Kidney (tissue), 14 donors: Measurements from ENCODE around the gene JPH3. TPM values are rescaled to one million over a fixed set of nuclear protein-coding genes. Genes with fewer than 3 reads are reported as not detected.
"Not testable (repeated sequence)": the region's sequence is repeated elsewhere in the genome, so short reads cannot be mapped to it uniquely, and the experiment has no call there.

Source experiments
- DNase-seq, 5 donors: peaks; one replicate each; pipeline ENCODE4 v3.0.0-alpha.2; 2013 to 2020
- FAIRE-seq: peaks from 2 replicates; lab custom pipeline; 2012; peaks lifted over from hg19 to GRCh38; lab: Jason Lieb, UNC
- H3K27ac ChIP-seq, 2 donors: one replicate each; pipeline ENCODE4 v1.7.0; 2013; ENCODE audit warnings: low read depth in 2 of 2, low read length in 2 of 2, inconsistent platforms in 1 of 2
- H3K27me3 ChIP-seq: one replicate; pipeline ENCODE4 v1.7.1; 2013; ENCODE audit warnings: low read length, inconsistent platforms; ENCODE audit not compliant: control insufficient read depth, insufficient read depth
- H3K36me3 ChIP-seq, 3 donors: one replicate each; pipeline versions ENCODE4 v1.7.0 to v1.7.1; 2013; ENCODE audit warnings: low read length in 3 of 3, control low read depth in 1 of 3, inconsistent platforms in 1 of 3; ENCODE audit not compliant: insufficient read depth in 3 of 3, control insufficient read depth in 2 of 3
- H3K4me1 ChIP-seq, 3 donors: one replicate each; pipeline versions ENCODE4 v1.7.0 to v1.7.1; 2013; ENCODE audit warnings: low read length in 3 of 3, inconsistent platforms in 1 of 3, low read depth in 1 of 3; ENCODE audit not compliant: control insufficient read depth in 2 of 3, insufficient read depth in 2 of 3
- H3K4me3 ChIP-seq, 3 donors: one replicate each; pipeline versions ENCODE4 v1.7.0 to v1.8.1; 2013; ENCODE audit warnings: low read length in 3 of 3, control low read depth in 1 of 3, inconsistent platforms in 1 of 3
- H3K9ac ChIP-seq, 3 donors: one replicate each; pipeline versions ENCODE4 v1.7.0 to v1.7.1; 2013; ENCODE audit warnings: low read length in 3 of 3, control low read depth in 1 of 3, inconsistent platforms in 1 of 3
- H3K9me3 ChIP-seq, 3 donors: one replicate each; pipeline versions ENCODE4 v1.7.0 to v1.7.1; 2013; ENCODE audit warnings: low read length in 3 of 3, control low read depth in 1 of 3, inconsistent platforms in 1 of 3; ENCODE audit not compliant: control insufficient read depth in 2 of 3, insufficient read depth in 1 of 3
- CTCF ChIP-seq: IDR thresholded peaks from 3 replicates; pipeline ENCODE4 v1.5.1; 2012; ENCODE audit warnings: mild to moderate bottlenecking, moderate library complexity, borderline replicate concordance; ENCODE audit not compliant: insufficient read depth; ENCODE audit errors: extremely low read depth
- intact Hi-C: fragments of 100-400 bp; cut with DNase I; formaldehyde crosslinking; loops from one replicate; pipeline ENCODE4 v1.11.1; 2022
- polyA plus RNA-seq: library from polyadenylated mRNA; stranded (reverse); fragments of 350-450 nt; fragmentation: Illumina TruSeq; extraction: RNeasy Lipid Tissue Mini Kit (QIAGEN cat#74804); gene quantifications from one replicate; pipeline ENCODE4 v1.2.3, GENCODE V29; 2014; ENCODE audit warnings: low read depth, low replicate concordance; ENCODE audit not compliant: insufficient read depth
- total RNA-seq: library from RNA; stranded (reverse); fragmentation: NEBNext Ultra II Directional; extraction: Animal tissue kit (Norgen Biotek cat#: 25700); gene quantifications from one replicate; pipeline ENCODE4 v1.2.1, GENCODE V29; 2021
- donor health status: control.
- donor health status: control.
- donor health status: control.
- donor health status: control.
- donor health status: control.
- donor health status: DM: yes; HTN: yes; CAD: no.
- donor health status: Normal renal cell carcinoma (clear cell type).

Gene JPH3
- total and polyA plus RNA-seq, 2 donors from 2014 or later: 0.69 TPM; not detected in 1

GRCh38 chr16:87725596-87726235, 123.4 kb downstream of the JPH3 start:
- no peak for FAIRE-seq
- intact Hi-C loops: no loop called here
- no peak for TF ChIP-seq CTCF

GRCh38 chr16:87726577-87726976, 124.3 kb downstream of the JPH3 start:
- not testable (repeated sequence) for H3K9me3 ChIP-seq, FAIRE-seq
- H3K36me3 ChIP-seq: peaks cover 2 to 14% (median 12%) of the 10 kb centered on the region in 3 donors

More at GRCh38 chr16:87725596-87726235, 123.4 kb downstream of the JPH3 start:
- Histone ChIP-seq H3K36me3 (peaks cover 0 to 14% (median 12%) of the 10 kb centered on the region in 3 donors), H3K9me3 (no peaks in the 10 kb centered on the region), H3K27me3 (no peaks in the 10 kb centered on the region), H3K27ac (no peak overlapping the region), H3K4me1 (peaks cover 0 to 3% (median 0%) of the 10 kb centered on the region in 3 donors), H3K4me3 (no peak overlapping the region), H3K9ac (no peak overlapping the region)
- peak in 3 of 5 donors; percentile 47 to 68 (median 60) for DNase-seq

GRCh38 chr16:87727346-87727745, 125.0 kb downstream of the JPH3 start:
- DNase-seq (no peak), FAIRE-seq (no peak)
- Histone ChIP-seq H3K9ac (no peak overlapping the region), H3K36me3 (peaks cover 2 to 12% (median 11%) of the 10 kb centered on the region in 3 donors), H3K27me3 (no peaks in the 10 kb centered on the region), H3K27ac (no peak overlapping the region), H3K9me3 (no peaks in the 10 kb centered on the region), H3K4me3 (no peak overlapping the region), H3K4me1 (peaks cover 0 to 3% (median 0%) of the 10 kb centered on the region in 3 donors)
- no peak for TF ChIP-seq CTCF
- intact Hi-C loops: no loop called here

More at GRCh38 chr16:87726577-87726976, 124.3 kb downstream of the JPH3 start:
- H3K27me3 ChIP-seq, H3K9ac ChIP-seq, intact Hi-C loops, H3K4me1 ChIP-seq, H3K4me3 ChIP-seq, H3K27ac ChIP-seq: not testable (repeated sequence)
- peak in 1 of 5 donors; percentile 75 for DNase-seq

GRCh38 chr16:87728026-87728425, 125.7 kb downstream of the JPH3 start:
- Histone ChIP-seq H3K4me3 (no peak overlapping the region), H3K9ac (no peak overlapping the region), H3K27me3 (no peaks in the 10 kb centered on the region), H3K27ac (no peak overlapping the region), H3K4me1 (peaks cover 0 to 2% (median 0%) of the 10 kb centered on the region in 3 donors), H3K36me3 (peaks cover 2 to 12% (median 9%) of the 10 kb centered on the region in 3 donors), H3K9me3 (no peaks in the 10 kb centered on the region)
- DNase-seq (no peak), FAIRE-seq (no peak)
- intact Hi-C loops: no loop called here
- no peak for TF ChIP-seq CTCF
